Gastrocnemius medialis (tissue), 4 donors: Measurements from ENCODE around the gene PDAP1. TPM values are rescaled to one million over a fixed set of nuclear protein-coding genes. Genes with fewer than 3 reads are reported as not detected.

Experiments
- ATAC-seq, 2 donors: fragments of 150-250 bp; one replicate each; pipeline ENCODE4 v1.9.1; 2016
- DNase-seq, 2 donors: peaks; one replicate each; pipeline ENCODE4 v3.0.0-alpha.2; 2019
- H3K27ac ChIP-seq, 4 donors: fragments of 200-600 bp; sonication (generic); 1 replicate in 1 of 4; 2 replicates in 3 of 4; pipeline ENCODE4 v1.5.1; 2016 to 2018; ENCODE audit warnings: mild to moderate bottlenecking in 2 of 4, moderate library complexity in 1 of 4
- H3K27me3 ChIP-seq, 3 donors: fragments of 200-600 bp; sonication (generic) in 2 of 3; 1 replicate in 1 of 3; 2 replicates in 2 of 3; pipeline versions ENCODE4 v1.5.1 to v1.6.0; 2016 to 2019; ENCODE audit warnings: mild to moderate bottlenecking in 1 of 3, moderate library complexity in 1 of 3
- H3K36me3 ChIP-seq, 2 donors: fragments of 200-600 bp; sonication (generic) in 1 of 2; one replicate each; pipeline ENCODE4 v1.5.1; 2017 to 2018
- H3K4me1 ChIP-seq, 2 donors: fragments of 200-600 bp; sonication (generic) in 1 of 2; one replicate each; pipeline ENCODE4 v1.5.1; 2016 to 2017; ENCODE audit warnings: mild to moderate bottlenecking in 2 of 2
- H3K4me3 ChIP-seq, 4 donors: fragments of 200-600 bp; sonication (generic) in 3 of 4; 1 replicate in 1 of 4; 2 replicates in 3 of 4; pipeline ENCODE4 v1.5.1; 2016 to 2019; ENCODE audit warnings: mild to moderate bottlenecking in 2 of 4
- H3K9me3 ChIP-seq, 3 donors: fragments of 200-600 bp; sonication (generic) in 2 of 3; 1 replicate in 1 of 3; 2 replicates in 2 of 3; pipeline ENCODE4 v1.5.1; 2016 to 2019
- POLR2A ChIP-seq, 2 donors: fragments of 450-650 bp; IDR thresholded peaks; one replicate each; pipeline ENCODE4 v1.6.1; 2017; ENCODE audit warnings: antibody characterized with exemption in 2 of 2, mild to moderate bottlenecking in 2 of 2, moderate library complexity in 2 of 2
- in situ Hi-C, 4 donors: fragments of 200-750 bp; cut with MboI; loops; one replicate each; pipeline versions ENCODE4 v1.15.0 to v1.8.0; 2017; ENCODE audit warnings: low sequenced_read_pairs in 4 of 4
- intact Hi-C: fragments of 100-400 bp; cut with DNase I; formaldehyde crosslinking; loops from one replicate; pipeline ENCODE4 v1.15.1; 2023; ENCODE audit warnings: low total_unique reads
- total RNA-seq, 4 donors: library from RNA; depleted of rRNA; stranded (reverse); fragments of >200 nt; gene quantifications; one replicate each; pipeline versions ENCODE4 v1.1.0 to v1.2.3, GENCODE V29; 2016
- TF ChIP-seq, protein P1 (sequence below), 5 experiments: fragments of 450-650 bp in 3 of 5; fragments of 200-600 bp in 2 of 5; sonication (generic) in 2 of 5; IDR thresholded peaks in 4 of 5; conservative IDR thresholded peaks in 1 of 5; 1 replicate in 4 of 5; 2 replicates in 1 of 5; pipeline ENCODE4 v1.5.1; 2016 to 2019; ENCODE audit warnings: antibody characterized with exemption in 5 of 5, mild to moderate bottlenecking in 3 of 5, moderate library complexity in 3 of 5

The PDAP1 gene
- total RNA-seq, 4 donors from 2014 or later: 81.7 to 258 (median 198) TPM

DNA sequence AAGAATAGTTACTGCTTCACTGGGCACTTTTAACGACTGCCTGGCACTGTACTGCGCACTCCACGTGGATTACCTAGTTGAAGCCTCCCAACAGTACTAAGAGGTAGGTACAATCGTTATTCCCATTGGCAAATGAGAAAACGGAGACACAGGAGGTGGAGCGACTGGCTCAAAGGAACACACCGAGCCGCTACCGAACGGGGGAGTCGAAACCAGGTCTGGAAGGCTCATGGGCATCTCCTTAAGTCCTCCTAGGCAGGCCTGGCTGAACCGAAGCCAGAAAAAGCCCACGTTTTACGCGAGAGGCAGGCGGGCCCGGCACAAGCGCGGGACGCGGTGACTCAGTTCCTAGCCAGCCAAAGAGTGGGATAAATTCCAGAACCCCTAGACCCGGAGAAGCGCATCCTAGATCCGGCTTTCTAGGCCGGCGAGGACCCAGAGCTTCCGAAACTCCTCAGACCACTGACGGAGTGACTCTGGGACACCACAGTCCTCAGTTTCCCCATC is 472 bp downstream of the PDAP1 start:
- DNase-seq (peak; percentile 15 to 74), ATAC-seq (peak; percentile 55 to 60)
- Histone ChIP-seq H3K36me3 (peaks cover 0 to 47% of the 10 kb centered on the region in 2 donors), H3K27me3 (no peaks in the 10 kb centered on the region), H3K9me3 (no peaks in the 10 kb centered on the region), H3K27ac (peak overlapping the region; percentile 93 to 99 (median 96)), H3K4me3 (peak overlapping the region; percentile 96 to 100 (median 99)), H3K4me1 (peaks cover 40 to 43% of the 10 kb centered on the region in 2 donors)
- intact Hi-C loops: loop anchor here (1.0 to 5.0 kb wide), 5 partner anchors 15 to 96 kb away; partner anchors contain the start of genes ARPC1A, CPSF4, PTCD1 and ZKSCAN5
- TF ChIP-seq, protein P1, sequence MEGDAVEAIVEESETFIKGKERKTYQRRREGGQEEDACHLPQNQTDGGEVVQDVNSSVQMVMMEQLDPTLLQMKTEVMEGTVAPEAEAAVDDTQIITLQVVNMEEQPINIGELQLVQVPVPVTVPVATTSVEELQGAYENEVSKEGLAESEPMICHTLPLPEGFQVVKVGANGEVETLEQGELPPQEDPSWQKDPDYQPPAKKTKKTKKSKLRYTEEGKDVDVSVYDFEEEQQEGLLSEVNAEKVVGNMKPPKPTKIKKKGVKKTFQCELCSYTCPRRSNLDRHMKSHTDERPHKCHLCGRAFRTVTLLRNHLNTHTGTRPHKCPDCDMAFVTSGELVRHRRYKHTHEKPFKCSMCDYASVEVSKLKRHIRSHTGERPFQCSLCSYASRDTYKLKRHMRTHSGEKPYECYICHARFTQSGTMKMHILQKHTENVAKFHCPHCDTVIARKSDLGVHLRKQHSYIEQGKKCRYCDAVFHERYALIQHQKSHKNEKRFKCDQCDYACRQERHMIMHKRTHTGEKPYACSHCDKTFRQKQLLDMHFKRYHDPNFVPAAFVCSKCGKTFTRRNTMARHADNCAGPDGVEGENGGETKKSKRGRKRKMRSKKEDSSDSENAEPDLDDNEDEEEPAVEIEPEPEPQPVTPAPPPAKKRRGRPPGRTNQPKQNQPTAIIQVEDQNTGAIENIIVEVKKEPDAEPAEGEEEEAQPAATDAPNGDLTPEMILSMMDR (IDR thresholded peaks at IDR 0.05 in 4 of 5, conservative IDR thresholded peaks at IDR 0.05 in 1 of 5): no peak
- no peak for TF ChIP-seq POLR2A (IDR thresholded peaks at IDR 0.05)
- in situ Hi-C loops: no loop called here

DNA sequence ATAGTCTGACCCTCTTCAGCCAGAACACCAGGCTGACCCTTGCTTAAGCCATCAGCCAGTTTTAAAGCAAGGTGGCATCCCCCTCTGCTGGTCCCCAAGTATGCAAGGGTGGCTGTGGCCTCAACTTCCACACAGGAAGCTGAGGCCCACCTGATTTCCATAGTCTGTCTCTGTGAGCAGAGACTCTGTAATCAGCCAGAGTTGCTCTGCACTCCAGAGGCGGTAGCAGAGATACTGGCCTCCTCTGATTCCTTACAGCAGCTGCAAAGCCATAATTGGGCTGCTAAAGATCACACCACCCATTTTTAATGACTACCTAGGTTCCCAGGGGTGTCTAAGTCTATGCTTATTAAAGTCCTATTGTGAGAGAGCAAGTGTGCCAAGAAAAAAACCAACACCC is 1.8 kb downstream of the PDAP1 start:
- Histone ChIP-seq H3K4me3 (peak overlapping the region in 1 of 4 donors; percentile 98), H3K27me3 (no peaks in the 10 kb centered on the region), H3K9me3 (no peaks in the 10 kb centered on the region), H3K4me1 (peaks cover 40 to 43% of the 10 kb centered on the region in 2 donors), H3K36me3 (peaks cover 0 to 45% of the 10 kb centered on the region in 2 donors), H3K27ac (peak overlapping the region in 1 of 4 donors; percentile 15)
- ATAC-seq: no peak
- TF ChIP-seq, protein P1 (IDR thresholded peaks at IDR 0.05 in 4 of 5, conservative IDR thresholded peaks at IDR 0.05 in 1 of 5): no peak
- no peak for TF ChIP-seq POLR2A (IDR thresholded peaks at IDR 0.05)
- in situ Hi-C loops (no loop called here), intact Hi-C loops (loop anchor here (5.0 kb wide), 1 partner anchor 79 kb away; the partner anchor contains the start of gene ARPC1A)
- DNase-seq: no peak

DNA sequence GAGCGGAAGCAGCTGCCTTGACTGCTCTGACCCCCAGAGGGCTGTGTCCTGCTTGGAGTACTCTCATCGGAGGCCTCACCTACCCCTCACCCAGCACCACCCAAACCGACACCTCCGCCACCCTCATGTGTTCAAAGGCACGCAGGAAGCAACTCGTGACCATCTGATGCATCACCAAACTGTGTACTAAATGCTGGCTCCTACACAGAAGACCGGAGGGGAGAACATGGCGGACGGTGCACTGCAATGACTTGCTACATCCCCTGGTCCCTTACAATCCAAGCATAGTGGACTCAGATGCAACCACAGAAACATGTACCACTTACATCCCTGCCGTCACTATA is 3.4 kb downstream of the PDAP1 start:
- TF ChIP-seq, protein P1 (IDR thresholded peaks at IDR 0.05 in 4 of 5, conservative IDR thresholded peaks at IDR 0.05 in 1 of 5): no peak
- no peak for TF ChIP-seq POLR2A (IDR thresholded peaks at IDR 0.05)
- DNase-seq (no peak), ATAC-seq (no peak)
- intact Hi-C loops (loop anchor here (5.0 kb wide), 1 partner anchor 78 kb away; the partner anchor contains the start of gene ARPC1A), in situ Hi-C loops (no loop called here)
- no peak overlapping the region for H3K4me3 ChIP-seq
- H3K36me3 ChIP-seq: peaks cover 0 to 45% of the 10 kb centered on the region in 2 donors
- no peaks in the 10 kb centered on the region for H3K27me3 ChIP-seq
- no peaks in the 10 kb centered on the region for H3K9me3 ChIP-seq
- no peak overlapping the region for H3K27ac ChIP-seq
- peaks cover 34 to 41% of the 10 kb centered on the region in 2 donors for H3K4me1 ChIP-seq

DNA sequence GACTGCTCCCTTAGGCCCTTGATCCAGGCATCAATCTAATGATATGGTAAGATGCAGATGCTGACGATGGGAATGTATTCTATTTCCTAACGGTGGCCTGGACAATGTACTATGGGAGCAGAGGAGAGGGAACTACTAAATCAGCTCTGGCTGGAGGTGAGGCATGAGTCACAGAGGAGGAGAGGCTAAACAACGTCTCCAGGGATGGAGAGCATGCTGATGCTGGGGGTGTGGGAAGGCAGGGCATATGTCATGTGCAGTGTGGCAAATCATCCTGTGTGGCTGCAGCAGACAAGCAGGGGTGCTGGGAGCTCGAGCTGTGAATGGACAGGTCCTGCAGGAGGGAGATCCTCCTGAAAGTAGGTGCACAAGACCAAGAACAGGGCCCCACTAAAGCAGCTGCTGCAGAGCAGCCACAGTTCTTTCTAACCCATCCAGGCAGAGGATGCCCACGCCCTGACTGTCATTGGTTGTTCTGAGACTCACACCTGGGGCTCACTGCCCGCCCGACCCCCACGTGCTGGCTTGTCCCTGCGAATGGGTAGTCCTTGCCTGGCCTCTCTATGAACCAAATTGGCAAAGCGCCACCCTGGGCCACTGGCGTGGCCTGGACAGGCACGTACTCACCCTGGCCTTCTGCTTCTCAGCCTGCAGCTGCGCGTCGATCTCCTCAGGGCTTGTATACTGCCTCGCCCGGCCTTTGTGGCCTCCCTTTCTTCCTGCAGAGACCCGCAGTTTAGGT is 4.0 kb downstream of the PDAP1 start:
- H3K9me3 ChIP-seq: no peaks in the 10 kb centered on the region
- peaks cover 0 to 50% of the 10 kb centered on the region in 2 donors for H3K36me3 ChIP-seq
- intact Hi-C loops: no loop called here
- no peak for TF ChIP-seq POLR2A (IDR thresholded peaks at IDR 0.05)
- TF ChIP-seq, protein P1 (IDR thresholded peaks at IDR 0.05 in 4 of 5, conservative IDR thresholded peaks at IDR 0.05 in 1 of 5): no peak
- in situ Hi-C loops: no loop called here
- ATAC-seq (no peak), DNase-seq (no peak)
- H3K4me3 ChIP-seq: no peak overlapping the region
- H3K27me3 ChIP-seq: no peaks in the 10 kb centered on the region
- no peak overlapping the region for H3K27ac ChIP-seq
- H3K4me1 ChIP-seq: peaks cover 28 to 39% of the 10 kb centered on the region in 2 donors
